SK-N-SH (cell line): ENCODE measurements around the gene PPP1R9B. TPM values are rescaled to one million over a fixed set of nuclear protein-coding genes. Genes with fewer than 3 reads are reported as not detected.

ENCODE experiments used
- CTCF ChIA-PET: fragments of 300-600, 350-600 bp; formaldehyde crosslinking; extraction: SDS; loops from one replicate; lab custom pipeline; 2021; lab: Yijun Ruan, JAX
- POLR2A ChIA-PET: fragments of 350-600 bp; sonication (Branson Sonifier 250); formaldehyde crosslinking; extraction: SDS; loops from one replicate; lab custom pipeline; 2020; ENCODE audit warnings: antibody characterized with exemption, inconsistent platforms; lab: Yijun Ruan, JAX
- DNase-seq: peaks from one replicate; pipeline ENCODE4 v3.0.0; 2012
- H2AFZ ChIP-seq: fragments of 200-600 bp; sonication (generic); 2 replicates; pipeline ENCODE4 v1.8.1; 2016; ENCODE audit warnings: antibody characterized with exemption, mild to moderate bottlenecking, low read depth
- H3F3A ChIP-seq: fragments of 200-600 bp; sonication (generic); replicated peaks from 2 replicates; pipeline ENCODE3; 2016; ENCODE audit warnings: antibody characterized with exemption, mild to moderate bottlenecking; ENCODE audit not compliant: insufficient read depth
- H3K27ac ChIP-seq, 2 experiments: fragments of 200-500 bp in 1 of 2; fragments of 200-600 bp in 1 of 2; sonication (Bioruptor generic) in 1 of 2; sonication (generic), shearing (Covaris generic) in 1 of 2; 2 replicates each; pipeline versions ENCODE4 v1.5.1 to v1.6.1; 2014 to 2016; ENCODE audit warnings: low read depth in 2 of 2, inconsistent platforms in 1 of 2, low read length in 1 of 2, mild to moderate bottlenecking in 1 of 2, mixed read lengths in 1 of 2
- H3K27me3 ChIP-seq: fragments of 200-600 bp; sonication (generic), shearing (Covaris generic); 2 replicates; pipeline ENCODE4 v1.6.1; 2016; ENCODE audit warnings: mixed run types; ENCODE audit not compliant: insufficient read depth
- H3K36me3 ChIP-seq, 2 experiments: fragments of 200-500 bp in 1 of 2; fragments of 200-600 bp in 1 of 2; sonication (Bioruptor generic) in 1 of 2; sonication (generic) in 1 of 2; replicated peaks in 1 of 2; 2 replicates each; pipeline versions ENCODE3 to v1.5.1; 2014 to 2016; ENCODE audit warnings: low read length in 1 of 2, mild to moderate bottlenecking in 1 of 2; ENCODE audit not compliant: insufficient read depth in 2 of 2, control insufficient read depth in 1 of 2
- H3K4me1 ChIP-seq, 2 experiments: fragments of 200-500 bp in 1 of 2; fragments of 200-600 bp in 1 of 2; sonication (Bioruptor generic) in 1 of 2; sonication (generic), shearing (Covaris generic) in 1 of 2; 2 replicates each; pipeline versions ENCODE4 v1.5.1 to v1.6.1; 2014 to 2016; ENCODE audit warnings: low read depth in 1 of 2, low read length in 1 of 2, mixed run types in 1 of 2; ENCODE audit not compliant: insufficient read depth in 2 of 2, control insufficient read depth in 1 of 2
- H3K4me2 ChIP-seq: fragments of 200-600 bp; sonication (generic), shearing (Covaris generic); 2 replicates; pipeline ENCODE4 v1.6.1; 2017; ENCODE audit warnings: mixed run types
- H3K4me3 ChIP-seq, 2 experiments: fragments of 200-500 bp in 1 of 2; fragments of 200-600 bp in 1 of 2; sonication (Bioruptor generic) in 1 of 2; sonication (generic), shearing (Covaris generic) in 1 of 2; 2 replicates each; pipeline versions ENCODE4 v1.5.1 to v1.8.1; 2014 to 2016; ENCODE audit warnings: low read depth in 2 of 2, inconsistent platforms in 1 of 2, low read length in 1 of 2, mild to moderate bottlenecking in 1 of 2, mixed read lengths in 1 of 2, moderate library complexity in 1 of 2
- H3K79me2 ChIP-seq: fragments of 200-600 bp; sonication (generic); 2 replicates; pipeline ENCODE4 v1.8.1; 2017; ENCODE audit warnings: mild to moderate bottlenecking; ENCODE audit not compliant: insufficient read depth
- H3K9ac ChIP-seq: fragments of 200-600 bp; sonication (generic); 2 replicates; pipeline ENCODE4 v1.6.1; 2017; ENCODE audit warnings: mixed run types
- H3K9me2 ChIP-seq: fragments of 200-600 bp; sonication (generic); 2 replicates; pipeline ENCODE4 v1.6.1; 2017; ENCODE audit warnings: mixed run types
- H3K9me3 ChIP-seq: fragments of 200-600 bp; sonication (generic); 2 replicates; pipeline ENCODE4 v1.6.1; 2017; ENCODE audit warnings: mixed run types, mild to moderate bottlenecking, moderate library complexity
- H4K20me1 ChIP-seq: fragments of 200-600 bp; sonication (generic); 2 replicates; pipeline ENCODE4 v1.6.1; 2017; ENCODE audit warnings: mild to moderate bottlenecking, mixed run types; ENCODE audit not compliant: insufficient read depth
- CHD2 ChIP-seq: fragments of 150-350 bp; IDR thresholded peaks from 2 replicates; pipeline ENCODE4 v1.6.1; 2018; ENCODE audit warnings: low read length; ENCODE audit not compliant: partially characterized antibody
- EP300 ChIP-seq, 2 experiments: IDR thresholded peaks; 2 replicates each; pipeline versions ENCODE4 v1.4.0 to v1.6.1; 2012; ENCODE audit warnings: borderline replicate concordance in 1 of 2, low read depth in 1 of 2, low read length in 1 of 2
- EZH2phosphoT487 ChIP-seq: fragments of 200-600 bp; sonication (generic); IDR thresholded peaks from 2 replicates; pipeline ENCODE4 v1.6.1; 2017; ENCODE audit warnings: low read depth, mixed run types, mild to moderate bottlenecking, antibody characterized with exemption, moderate library complexity, borderline replicate concordance
- FOSL2 ChIP-seq: IDR thresholded peaks from 2 replicates; pipeline ENCODE4 v1.4.0; 2012; ENCODE audit warnings: low read depth, mild to moderate bottlenecking, moderate library complexity, borderline replicate concordance
- FOXJ3 ChIP-seq: sonication (generic); formaldehyde crosslinking; IDR thresholded peaks from 2 replicates; pipeline ENCODE4 v1.5.1; 2020; ENCODE audit warnings: mild to moderate bottlenecking, missing genetic modification reagents
- GABPA ChIP-seq: IDR thresholded peaks from 2 replicates; pipeline ENCODE4 v1.4.0; 2012; ENCODE audit warnings: low read depth, mild to moderate bottlenecking
- IRF3 ChIP-seq: fragments of 150-350 bp; IDR thresholded peaks from 2 replicates; pipeline ENCODE4 v1.6.1; 2016; ENCODE audit warnings: mild to moderate bottlenecking, low read depth, low read length
- NFIC ChIP-seq: IDR thresholded peaks from 2 replicates; pipeline ENCODE4 v1.4.0; 2012; ENCODE audit warnings: borderline replicate concordance
- POLR2AphosphoS5 ChIP-seq: IDR thresholded peaks from 2 replicates; pipeline ENCODE4 v1.6.1; 2012; ENCODE audit warnings: low read depth, low read length
- RAD21 ChIP-seq: IDR thresholded peaks from 2 replicates; pipeline ENCODE4 v1.6.1; 2012; ENCODE audit warnings: mild to moderate bottlenecking, low read length
- REST ChIP-seq: IDR thresholded peaks from 2 replicates; pipeline ENCODE4 v1.6.1; 2012; ENCODE audit warnings: mild to moderate bottlenecking, low read depth, low read length, moderate library complexity
- RFX5 ChIP-seq: IDR thresholded peaks from 2 replicates; pipeline ENCODE4 v1.6.1; 2012; ENCODE audit warnings: mild to moderate bottlenecking, improper control_type of control experiment, low read length
- RXRA ChIP-seq: IDR thresholded peaks from 2 replicates; pipeline ENCODE4 v1.4.0; 2012; ENCODE audit warnings: low read depth, mild to moderate bottlenecking, borderline replicate concordance
- TAF1 ChIP-seq: IDR thresholded peaks from 2 replicates; pipeline ENCODE4 v1.6.1; 2012; ENCODE audit warnings: low read depth, mild to moderate bottlenecking, low read length, moderate library complexity, borderline replicate concordance
- TCF12 ChIP-seq: IDR thresholded peaks from 2 replicates; pipeline ENCODE4 v1.4.0; 2012
- USF2 ChIP-seq: fragments of 150-350 bp; IDR thresholded peaks from 2 replicates; pipeline ENCODE4 v1.6.1; 2017; ENCODE audit warnings: antibody characterized with exemption, low read length, low read depth, borderline replicate concordance
- ZBTB33 ChIP-seq: IDR thresholded peaks from 2 replicates; pipeline ENCODE4 v1.4.0; 2012; ENCODE audit warnings: low read depth, borderline replicate concordance
- WGBS: methylation state at CpG from one replicate; pipeline ENCODE4 v1.1.6; 2017; ENCODE audit warnings: low lambda C conversion rate; 5-methylcytosine and 5-hydroxymethylcytosine counted together
- polyA plus RNA-seq, 3 experiments: library from polyadenylated mRNA; depleted of rRNA; stranded (reverse); fragments of >200 nt; gene quantifications; 2 replicates each; pipeline ENCODE4 v1.2.3, GENCODE V29; 2012
- TF ChIP-seq, protein P1 (sequence below): IDR thresholded peaks from 2 replicates; pipeline ENCODE4 v1.4.0; 2012; ENCODE audit warnings: low read depth
- TF ChIP-seq, protein P2 (sequence below): IDR thresholded peaks from 2 replicates; pipeline ENCODE4 v1.4.0; 2012; ENCODE audit warnings: low read depth, borderline replicate concordance

The PPP1R9B gene
- polyA plus RNA-seq, 1 of the 3 experiments (the other 2 are of a cell fraction), result 35.2 TPM

DNA sequence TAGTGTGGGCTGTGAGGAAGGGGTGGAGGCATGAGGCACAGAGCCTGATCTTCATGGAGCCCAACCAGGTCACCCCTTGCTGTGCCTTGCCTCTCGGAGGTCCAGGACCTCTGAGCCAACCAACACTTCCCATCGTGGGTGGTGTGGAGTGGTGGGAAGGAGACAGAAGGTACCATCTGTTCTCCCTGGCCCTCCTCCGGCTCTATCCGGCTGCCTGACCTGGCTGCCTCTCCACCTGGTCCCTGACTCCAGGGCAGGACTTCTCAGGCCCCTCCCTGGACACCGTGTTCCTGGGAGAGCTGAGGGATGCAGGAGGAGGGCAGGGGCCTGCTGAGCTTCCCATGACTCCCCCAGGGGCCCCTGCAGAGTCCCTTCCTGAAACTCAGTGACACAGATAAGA is 51.5 kb downstream of the PPP1R9B start:
- H3K79me2 ChIP-seq, result no peaks in the 10 kb centered on the region
- H3K9me3 ChIP-seq, result no peaks in the 10 kb centered on the region
- no peak overlapping the region for H3K9ac ChIP-seq
- H3K27me3 ChIP-seq, result no peaks in the 10 kb centered on the region
- CTCF ChIA-PET, result interaction anchor here (1.4 to 15.0 kb wide), 5 partner anchors 12 to 198 kb away, joined by 3 to 297 read pairs (median 30); partner anchors contain the start of gene COL1A1
- POLR2A ChIA-PET, result no interaction called here
- H2AFZ ChIP-seq, result no peak overlapping the region
- 74% methylated on average over 4 of the region's 5 CpGs for WGBS
- H3F3A ChIP-seq, result peaks cover 19% of the 10 kb centered on the region
- no peak overlapping the region for H3K4me3 ChIP-seq
- no peak for TF ChIP-seq FOXJ3 (CRISPR knock-in tag)
- TF ChIP-seq, protein P1, sequence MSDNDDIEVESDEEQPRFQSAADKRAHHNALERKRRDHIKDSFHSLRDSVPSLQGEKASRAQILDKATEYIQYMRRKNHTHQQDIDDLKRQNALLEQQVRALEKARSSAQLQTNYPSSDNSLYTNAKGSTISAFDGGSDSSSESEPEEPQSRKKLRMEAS, result no peak
- TF ChIP-seq RXRA, result no peak
- no peak for TF ChIP-seq RFX5
- no peak for TF ChIP-seq GABPA
- TF ChIP-seq REST, result no peak
- TF ChIP-seq NFIC, result no peak
- no peak for TF ChIP-seq FOSL2
- no peak for TF ChIP-seq USF2
- TF ChIP-seq ZBTB33, result no peak
- no peak for TF ChIP-seq CHD2
- no peak for TF ChIP-seq IRF3
- TF ChIP-seq TAF1, result no peak
- TF ChIP-seq TCF12, result no peak
- TF ChIP-seq EZH2phosphoT487, result no peak
- TF ChIP-seq POLR2AphosphoS5, result no peak
- TF ChIP-seq RAD21, result no peak
- TF ChIP-seq EP300 (IDR thresholded peaks at IDR 0.05; ENCODE audit: borderline replicate concordance in 1 of 2, low read depth in 1 of 2, low read length in 1 of 2), result no peak
- TF ChIP-seq, protein P2, sequence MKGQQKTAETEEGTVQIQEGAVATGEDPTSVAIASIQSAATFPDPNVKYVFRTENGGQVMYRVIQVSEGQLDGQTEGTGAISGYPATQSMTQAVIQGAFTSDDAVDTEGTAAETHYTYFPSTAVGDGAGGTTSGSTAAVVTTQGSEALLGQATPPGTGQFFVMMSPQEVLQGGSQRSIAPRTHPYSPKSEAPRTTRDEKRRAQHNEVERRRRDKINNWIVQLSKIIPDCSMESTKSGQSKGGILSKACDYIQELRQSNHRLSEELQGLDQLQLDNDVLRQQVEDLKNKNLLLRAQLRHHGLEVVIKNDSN, result no peak
- no peak overlapping the region for H3K27ac ChIP-seq
- H3K4me2 ChIP-seq, result no peak overlapping the region
- H3K4me1 ChIP-seq, result peaks cover 3 to 42% of the 10 kb centered on the region in 2 experiments; a peak in 1 of 4 replicates
- H3K36me3 ChIP-seq, result peaks cover 0 to 17% of the 10 kb centered on the region in 2 experiments
- no peak for DNase-seq
- H3K9me2 ChIP-seq, result no peaks in the 10 kb centered on the region
- peaks cover 5% of the 10 kb centered on the region; the same call in 1 of the 2 replicates for H4K20me1 ChIP-seq
